ENCODE results near the gene KCNQ5. TPM values are rescaled to one million over a fixed set of nuclear protein-coding genes. Genes with fewer than 3 reads are reported as not detected.
"Not testable (repeated sequence)": the region's sequence is repeated elsewhere in the genome, so short reads cannot be mapped to it uniquely, and the experiment has no call there.

The KCNQ5 gene
- total RNA-seq, 1 donor from 2014 or later, result not detected

- DNase-seq (ENCODE audit: low read depth in 2 of 2), result no peak
These were observed 328.4 kb downstream of the KCNQ5 start for GRCh38 chr6:72950114-72950860.

GRCh38 chr6:72952808-72953630, 331.2 kb downstream of the KCNQ5 start:
- DNase-seq (ENCODE audit: low read depth in 2 of 2), result peak; percentile 24 to 29

GRCh38 chr6:72953971-72954381, 332.1 kb downstream of the KCNQ5 start:
- DNase-seq (ENCODE audit: low read depth in 2 of 2), result no peak

- DNase-seq (ENCODE audit: low read depth in 2 of 2), result no peak
These were observed 332.9 kb downstream of the KCNQ5 start for GRCh38 chr6:72954716-72955115.

- DNase-seq (ENCODE audit: low read depth in 2 of 2), result no peak
These were observed 333.8 kb downstream of the KCNQ5 start for GRCh38 chr6:72955666-72956065.

- DNase-seq (ENCODE audit: low read depth in 2 of 2), result no peak
These were observed 334.4 kb downstream of the KCNQ5 start for GRCh38 chr6:72956272-72956671.

GRCh38 chr6:72959821-72960220, 338.0 kb downstream of the KCNQ5 start:
- no peak for DNase-seq (ENCODE audit: low read depth in 2 of 2)

- no peak for DNase-seq (ENCODE audit: low read depth in 2 of 2)
These were observed 342.1 kb downstream of the KCNQ5 start for GRCh38 chr6:72963946-72964345.

- peak in 1 of 2 donors; percentile 11 for DNase-seq (ENCODE audit: low read depth in 2 of 2)
These were observed 344.9 kb downstream of the KCNQ5 start for GRCh38 chr6:72966628-72967280.

GRCh38 chr6:72967329-72967728, 345.5 kb downstream of the KCNQ5 start:
- no peak for DNase-seq (ENCODE audit: low read depth in 2 of 2)

- DNase-seq (ENCODE audit: low read depth in 2 of 2), result no peak
These were observed 346.8 kb downstream of the KCNQ5 start for GRCh38 chr6:72968704-72969103.

GRCh38 chr6:72969666-72970065, 347.8 kb downstream of the KCNQ5 start:
- no peak for DNase-seq (ENCODE audit: low read depth in 2 of 2)

- no peak for DNase-seq (ENCODE audit: low read depth in 2 of 2)
These were observed 350.7 kb downstream of the KCNQ5 start for GRCh38 chr6:72972579-72972978.

GRCh38 chr6:72974276-72974675, 352.4 kb downstream of the KCNQ5 start:
- DNase-seq (ENCODE audit: low read depth in 2 of 2), result no peak

- no peak for DNase-seq (ENCODE audit: low read depth in 2 of 2)
These were observed 353.5 kb downstream of the KCNQ5 start for GRCh38 chr6:72975352-72975752.

- DNase-seq (ENCODE audit: low read depth in 2 of 2), result no peak
These were observed 354.6 kb downstream of the KCNQ5 start for GRCh38 chr6:72976484-72976883.

GRCh38 chr6:72977114-72977513, 355.2 kb downstream of the KCNQ5 start:
- no peak for DNase-seq (ENCODE audit: low read depth in 2 of 2)

GRCh38 chr6:72978808-72979207, 356.9 kb downstream of the KCNQ5 start:
- DNase-seq (ENCODE audit: low read depth in 2 of 2), result not testable (repeated sequence)

GRCh38 chr6:72984189-72984831, 362.4 kb downstream of the KCNQ5 start:
- not testable (repeated sequence) for DNase-seq (ENCODE audit: low read depth in 2 of 2)

- DNase-seq (ENCODE audit: low read depth in 2 of 2), result no peak
These were observed 363.3 kb downstream of the KCNQ5 start for GRCh38 chr6:72984981-72985665.

- DNase-seq (ENCODE audit: low read depth in 2 of 2), result no peak
These were observed 365.4 kb downstream of the KCNQ5 start for GRCh38 chr6:72987301-72987700.
